Stimulated activated CD8-positive, alpha-beta memory T cell treated with anti-CD3 and anti-CD28 coated beads, Interleukin-12 subunit alpha, Interleukin-12 subunit beta, amount 100 ng/mL, for 24 hours (primary cell): ENCODE data around the gene CREG1.

Experiments used
- DNase-seq: peaks from one replicate; pipeline ENCODE4 v3.0.0-alpha.2; 2020; ENCODE audit errors: extremely low read depth

The CREG1 gene

GRCh38 chr1:167507719-167508118 lies 45.8 kb downstream of the CREG1 start:
- DNase-seq, result no peak

- no peak for DNase-seq
These were observed 49.1 kb downstream of the CREG1 start for GRCh38 chr1:167504467-167504827.

- DNase-seq, result no peak
These were observed 49.7 kb downstream of the CREG1 start for GRCh38 chr1:167503626-167504466.

GRCh38 chr1:167502719-167503462 lies 50.7 kb downstream of the CREG1 start:
- no peak for DNase-seq

- DNase-seq, result no peak
These were observed 51.4 kb downstream of the CREG1 start for GRCh38 chr1:167502192-167502551.

- DNase-seq, result no peak
These were observed 51.9 kb downstream of the CREG1 start for GRCh38 chr1:167501515-167502191.

- no peak for DNase-seq
These were observed 53.2 kb downstream of the CREG1 start for GRCh38 chr1:167500283-167500860.

GRCh38 chr1:167499664-167500101 lies 53.9 kb downstream of the CREG1 start:
- no peak for DNase-seq

- no peak for DNase-seq
These were observed 54.5 kb downstream of the CREG1 start for GRCh38 chr1:167499106-167499505.

GRCh38 chr1:167496797-167497619 lies 56.6 kb downstream of the CREG1 start:
- no peak for DNase-seq

GRCh38 chr1:167493372-167493771 lies 60.2 kb downstream of the CREG1 start:
- no peak for DNase-seq

GRCh38 chr1:167492481-167492910 lies 61.1 kb downstream of the CREG1 start:
- no peak for DNase-seq

- no peak for DNase-seq
These were observed 61.7 kb downstream of the CREG1 start for GRCh38 chr1:167491586-167492461.
